D721Med (cell line): ENCODE measurements around the gene NAMPT.
"Not testable (repeated sequence)": the region's sequence is repeated elsewhere in the genome, so short reads cannot be mapped to it uniquely, and the experiment has no call there.

Experiments used
- DNase-seq: peaks from one replicate; pipeline ENCODE4 v3.0.0; 2011; ENCODE audit warnings: low spot score; ENCODE audit not compliant: insufficient read length
- FAIRE-seq: peaks from 2 replicates; lab custom pipeline; 2011; peaks lifted over from hg19 to GRCh38; lab: Jason Lieb, UNC
- TF ChIP-seq, protein P1 (sequence below): IDR thresholded peaks from 2 replicates; pipeline ENCODE4 v1.5.1; 2012; ENCODE audit warnings: mild to moderate bottlenecking, control low read depth; ENCODE audit not compliant: insufficient read depth; ENCODE audit errors: missing control alignments

The NAMPT gene

DNA sequence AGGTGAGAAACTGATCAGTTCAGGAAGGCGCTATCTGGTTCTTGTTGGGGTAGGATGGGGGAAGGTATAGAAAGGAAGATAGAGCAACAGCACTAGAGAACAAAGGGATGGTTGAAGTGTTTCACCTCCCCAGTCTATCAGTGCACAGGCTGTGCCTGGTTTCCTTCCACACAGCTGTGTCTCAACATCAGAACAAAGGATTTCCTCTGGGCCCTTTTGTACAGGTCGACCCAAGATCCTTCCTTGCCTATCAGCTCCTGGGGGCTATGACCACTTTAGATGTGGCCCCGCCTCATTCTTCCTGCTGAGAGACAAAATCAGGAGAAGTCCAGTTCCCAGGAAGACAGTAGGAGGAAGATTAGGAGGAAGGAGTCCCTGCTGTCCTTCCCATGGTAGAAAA is 65.6 kb downstream of the NAMPT start:
- FAIRE-seq: no peak
- TF ChIP-seq, protein P1, sequence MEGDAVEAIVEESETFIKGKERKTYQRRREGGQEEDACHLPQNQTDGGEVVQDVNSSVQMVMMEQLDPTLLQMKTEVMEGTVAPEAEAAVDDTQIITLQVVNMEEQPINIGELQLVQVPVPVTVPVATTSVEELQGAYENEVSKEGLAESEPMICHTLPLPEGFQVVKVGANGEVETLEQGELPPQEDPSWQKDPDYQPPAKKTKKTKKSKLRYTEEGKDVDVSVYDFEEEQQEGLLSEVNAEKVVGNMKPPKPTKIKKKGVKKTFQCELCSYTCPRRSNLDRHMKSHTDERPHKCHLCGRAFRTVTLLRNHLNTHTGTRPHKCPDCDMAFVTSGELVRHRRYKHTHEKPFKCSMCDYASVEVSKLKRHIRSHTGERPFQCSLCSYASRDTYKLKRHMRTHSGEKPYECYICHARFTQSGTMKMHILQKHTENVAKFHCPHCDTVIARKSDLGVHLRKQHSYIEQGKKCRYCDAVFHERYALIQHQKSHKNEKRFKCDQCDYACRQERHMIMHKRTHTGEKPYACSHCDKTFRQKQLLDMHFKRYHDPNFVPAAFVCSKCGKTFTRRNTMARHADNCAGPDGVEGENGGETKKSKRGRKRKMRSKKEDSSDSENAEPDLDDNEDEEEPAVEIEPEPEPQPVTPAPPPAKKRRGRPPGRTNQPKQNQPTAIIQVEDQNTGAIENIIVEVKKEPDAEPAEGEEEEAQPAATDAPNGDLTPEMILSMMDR: no peak
- no peak for DNase-seq

GRCh38 chr7:106218546-106218945 is 66.2 kb downstream of the NAMPT start:
- TF ChIP-seq, protein P1: no peak
- DNase-seq: no peak
- FAIRE-seq: no peak

DNA sequence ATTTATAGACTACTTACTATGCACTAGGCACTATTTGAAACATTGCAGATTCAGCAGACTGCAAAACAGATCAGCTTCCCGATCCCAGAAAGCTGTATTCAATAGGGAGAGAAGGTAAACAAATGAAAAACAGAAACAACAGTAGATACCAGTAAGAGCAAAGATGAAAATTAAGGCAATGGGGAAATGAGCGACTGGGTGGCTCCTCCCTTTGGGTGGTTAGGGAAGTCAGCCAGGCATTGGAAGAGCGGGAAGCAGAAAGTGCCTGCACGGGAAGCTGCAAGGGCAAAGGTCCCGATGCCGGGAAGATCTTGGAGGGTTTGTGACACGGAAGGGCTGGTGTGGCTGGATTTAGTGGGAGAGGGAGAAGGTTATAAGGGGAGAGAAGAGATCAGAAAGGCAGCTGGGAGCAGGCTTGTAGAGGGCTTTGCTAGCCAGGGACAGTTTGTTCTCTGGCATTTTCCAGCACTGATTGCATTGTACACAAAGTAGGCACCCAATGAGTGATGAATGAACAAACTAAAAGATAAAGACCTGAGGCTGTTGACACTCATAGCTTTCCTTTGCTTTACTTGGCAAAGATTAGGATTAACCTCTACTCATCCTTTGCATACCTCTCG is 67.8 kb downstream of the NAMPT start:
- no peak for FAIRE-seq
- TF ChIP-seq, protein P1: no peak
- no peak for DNase-seq

GRCh38 chr7:106216517-106216922 is 68.3 kb downstream of the NAMPT start:
- DNase-seq (no peak), FAIRE-seq (no peak)
- TF ChIP-seq, protein P1: no peak

GRCh38 chr7:106215868-106216516 is 68.8 kb downstream of the NAMPT start:
- TF ChIP-seq, protein P1: no peak
- no peak for DNase-seq
- no peak for FAIRE-seq

- DNase-seq, FAIRE-seq: not testable (repeated sequence)
These were observed 75.8 kb downstream of the NAMPT start for GRCh38 chr7:106208944-106209343.

- FAIRE-seq (no peak), DNase-seq (no peak)
- TF ChIP-seq, protein P1: no peak
These were observed 77.8 kb downstream of the NAMPT start for GRCh38 chr7:106206826-106207541.
